Nephron progenitor cell (in vitro differentiated cells): ENCODE data around the gene PTPN1.

ENCODE experiments used
- DNase-seq: peaks from one replicate; pipeline ENCODE4 v3.0.0; 2021
- H3K27ac Mint-ChIP-seq: 2 replicates; pipeline ENCODE4 v1.8.0; 2021; ENCODE audit warnings: mild to moderate bottlenecking, moderate library complexity, mixed read lengths
- H3K27me3 Mint-ChIP-seq: 2 replicates; pipeline ENCODE4 v1.8.0; 2021; ENCODE audit warnings: mild to moderate bottlenecking, low read depth, mixed read lengths; ENCODE audit not compliant: poor library complexity
- H3K36me3 Mint-ChIP-seq: 2 replicates; pipeline ENCODE4 v1.8.0; 2021; ENCODE audit warnings: low read depth, mixed read lengths
- H3K4me1 Mint-ChIP-seq: 2 replicates; pipeline ENCODE4 v1.8.0; 2021; ENCODE audit warnings: mixed read lengths
- H3K4me3 Mint-ChIP-seq: 2 replicates; pipeline ENCODE4 v1.8.0; 2021; ENCODE audit warnings: mild to moderate bottlenecking, moderate library complexity, mixed read lengths
- H3K9me3 Mint-ChIP-seq: 2 replicates; pipeline ENCODE4 v1.8.0; 2021; ENCODE audit warnings: mild to moderate bottlenecking, moderate library complexity, mixed read lengths
- TF ChIP-seq, protein P1 (sequence below): fragments of 200-600 bp; sonication (generic); IDR thresholded peaks from 2 replicates; pipeline ENCODE4 v1.5.0; 2021; ENCODE audit warnings: antibody characterized with exemption

Gene PTPN1

GRCh38 chr20:50478162-50478990 is 31.8 kb upstream of the PTPN1 start:
- peaks cover 39% of the 10 kb centered on the region for H3K27me3 Mint-ChIP-seq
- H3K4me3 Mint-ChIP-seq: no peak overlapping the region
- H3K4me1 Mint-ChIP-seq: peaks cover under 1% of the 10 kb centered on the region

GRCh38 chr20:50481741-50482140 is 28.4 kb upstream of the PTPN1 start:
- Mint-ChIP-seq H3K4me3 (no peak overlapping the region), H3K27me3 (peaks cover 33% of the 10 kb centered on the region)

More at GRCh38 chr20:50478162-50478990, 31.8 kb upstream of the PTPN1 start:
- peak; percentile 56 for DNase-seq
- TF ChIP-seq, protein P1, sequence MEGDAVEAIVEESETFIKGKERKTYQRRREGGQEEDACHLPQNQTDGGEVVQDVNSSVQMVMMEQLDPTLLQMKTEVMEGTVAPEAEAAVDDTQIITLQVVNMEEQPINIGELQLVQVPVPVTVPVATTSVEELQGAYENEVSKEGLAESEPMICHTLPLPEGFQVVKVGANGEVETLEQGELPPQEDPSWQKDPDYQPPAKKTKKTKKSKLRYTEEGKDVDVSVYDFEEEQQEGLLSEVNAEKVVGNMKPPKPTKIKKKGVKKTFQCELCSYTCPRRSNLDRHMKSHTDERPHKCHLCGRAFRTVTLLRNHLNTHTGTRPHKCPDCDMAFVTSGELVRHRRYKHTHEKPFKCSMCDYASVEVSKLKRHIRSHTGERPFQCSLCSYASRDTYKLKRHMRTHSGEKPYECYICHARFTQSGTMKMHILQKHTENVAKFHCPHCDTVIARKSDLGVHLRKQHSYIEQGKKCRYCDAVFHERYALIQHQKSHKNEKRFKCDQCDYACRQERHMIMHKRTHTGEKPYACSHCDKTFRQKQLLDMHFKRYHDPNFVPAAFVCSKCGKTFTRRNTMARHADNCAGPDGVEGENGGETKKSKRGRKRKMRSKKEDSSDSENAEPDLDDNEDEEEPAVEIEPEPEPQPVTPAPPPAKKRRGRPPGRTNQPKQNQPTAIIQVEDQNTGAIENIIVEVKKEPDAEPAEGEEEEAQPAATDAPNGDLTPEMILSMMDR: peak; percentile 58
- H3K36me3 Mint-ChIP-seq: no peaks in the 10 kb centered on the region
- H3K9me3 Mint-ChIP-seq: no peaks in the 10 kb centered on the region
- H3K27ac Mint-ChIP-seq: no peak overlapping the region

GRCh38 chr20:50482396-50482981 is 27.7 kb upstream of the PTPN1 start:
- Mint-ChIP-seq H3K4me3 (no peak overlapping the region), H3K4me1 (peaks cover 7% of the 10 kb centered on the region), H3K36me3 (no peaks in the 10 kb centered on the region), H3K27ac (no peak overlapping the region), H3K9me3 (peaks cover 18% of the 10 kb centered on the region), H3K27me3 (peaks cover 33% of the 10 kb centered on the region)
- TF ChIP-seq, protein P1: no peak
- DNase-seq: no peak

More at GRCh38 chr20:50481741-50482140, 28.4 kb upstream of the PTPN1 start:
- no peak overlapping the region for H3K27ac Mint-ChIP-seq
- TF ChIP-seq, protein P1: no peak
- H3K4me1 Mint-ChIP-seq: peaks cover 7% of the 10 kb centered on the region
- peaks cover 18% of the 10 kb centered on the region for H3K9me3 Mint-ChIP-seq
- no peak for DNase-seq
- no peaks in the 10 kb centered on the region for H3K36me3 Mint-ChIP-seq

GRCh38 chr20:50484271-50484976 is 25.8 kb upstream of the PTPN1 start:
- Mint-ChIP-seq H3K36me3 (no peaks in the 10 kb centered on the region), H3K4me3 (no peak overlapping the region), H3K9me3 (peaks cover 18% of the 10 kb centered on the region), H3K27me3 (peaks cover 25% of the 10 kb centered on the region), H3K4me1 (peaks cover 7% of the 10 kb centered on the region), H3K27ac (peak overlapping the region; percentile 17)
- no peak for DNase-seq
- TF ChIP-seq, protein P1: no peak

DNA sequence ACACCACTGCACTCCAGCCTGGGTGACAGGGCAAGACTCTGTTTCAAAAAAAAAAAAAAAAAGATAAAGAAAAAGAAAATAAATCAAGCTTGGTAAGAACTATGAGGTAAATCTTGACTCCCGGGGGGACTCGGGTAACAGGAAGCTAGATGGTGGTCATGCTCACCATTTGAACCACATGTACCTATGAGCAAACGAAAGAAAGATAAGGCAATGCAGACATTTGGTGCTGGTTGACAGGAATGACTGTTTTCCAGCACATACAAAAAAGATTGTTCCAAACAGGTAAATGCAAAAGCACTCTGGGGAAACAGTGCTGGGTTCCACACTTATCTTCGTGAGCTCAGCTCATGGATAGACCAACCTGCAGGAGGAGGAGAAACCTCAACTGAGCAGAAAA is 22.8 kb upstream of the PTPN1 start:
- Mint-ChIP-seq H3K9me3 (peaks cover 18% of the 10 kb centered on the region), H3K27me3 (peaks cover 7% of the 10 kb centered on the region), H3K27ac (no peak overlapping the region), H3K36me3 (no peaks in the 10 kb centered on the region), H3K4me1 (peaks cover 7% of the 10 kb centered on the region), H3K4me3 (no peak overlapping the region)
- no peak for DNase-seq
- TF ChIP-seq, protein P1: no peak
